GM18507 (cell line): ENCODE measurements around the gene GOLGA6L9.
"Not testable (repeated sequence)": the region's sequence is repeated elsewhere in the genome, so short reads cannot be mapped to it uniquely, and the experiment has no call there.

Experiments used
- DNase-seq: peaks from one replicate; pipeline ENCODE4 v3.0.0; 2011; ENCODE audit warnings: low read depth; ENCODE audit not compliant: insufficient read length; ENCODE audit errors: extremely low spot score
- FAIRE-seq: peaks from 2 replicates; lab custom pipeline; 2011; peaks lifted over from hg19 to GRCh38; lab: Jason Lieb, UNC

The GOLGA6L9 gene

GRCh38 chr15:82429693-82430092 lies at the start of gene GOLGA6L9:
GOLGA6L9 (plus strand) TSS chr15:82429816; CDS start chr15:82430080, 264 bp downstream.
- FAIRE-seq, DNase-seq: not testable (repeated sequence)

- DNase-seq, FAIRE-seq: not testable (repeated sequence)
Observed at GRCh38 chr15:82381330-82381955, 48.2 kb upstream of the GOLGA6L9 start.

DNA sequence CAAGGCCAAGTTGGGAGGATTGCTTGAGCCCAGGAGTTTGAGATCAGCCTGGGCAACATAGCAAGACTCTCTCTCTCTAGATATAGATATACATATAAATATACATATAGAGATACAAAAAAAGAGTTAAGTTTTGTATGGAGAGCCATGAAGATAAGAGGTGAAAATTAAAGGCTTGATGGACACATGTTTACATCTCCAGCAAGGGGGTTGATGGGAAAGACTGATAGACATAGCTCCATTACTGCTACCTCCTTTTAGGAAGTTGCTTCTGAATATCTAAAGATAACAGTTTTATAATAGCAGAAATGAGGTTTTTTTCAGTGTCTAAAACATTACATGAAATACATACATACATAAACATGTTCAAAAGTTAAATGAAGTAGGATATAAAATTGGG lies 42.4 kb upstream of the GOLGA6L9 start:
- not testable (repeated sequence) for DNase-seq, FAIRE-seq

GRCh38 chr15:82390152-82390551 lies 39.5 kb upstream of the GOLGA6L9 start:
- DNase-seq, FAIRE-seq: not testable (repeated sequence)

- not testable (repeated sequence) for DNase-seq, FAIRE-seq
Observed at GRCh38 chr15:82392077-82392476, 37.5 kb upstream of the GOLGA6L9 start.

DNA sequence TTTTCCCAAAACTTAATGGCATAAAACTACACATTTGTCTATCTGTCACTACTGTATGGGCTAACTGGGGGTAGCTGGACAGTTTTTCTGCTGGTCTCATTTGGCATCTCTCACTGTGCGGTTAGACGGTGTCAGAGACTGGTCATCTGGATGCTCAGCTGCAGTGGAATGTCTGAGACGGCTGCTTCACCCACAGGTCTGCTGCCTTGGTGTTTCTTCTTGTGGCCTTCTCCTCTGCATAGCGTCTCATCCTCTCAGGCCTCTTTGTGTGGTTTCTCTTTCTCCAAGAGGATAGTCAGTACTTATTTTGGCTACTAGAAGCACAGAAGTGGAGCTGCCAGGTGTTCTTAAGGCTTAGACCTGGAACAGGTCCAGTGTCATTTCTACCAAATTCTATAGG lies 35.9 kb upstream of the GOLGA6L9 start:
- FAIRE-seq (no peak), DNase-seq (no peak)

GRCh38 chr15:82395788-82396187 lies 33.8 kb upstream of the GOLGA6L9 start:
- not testable (repeated sequence) for FAIRE-seq, DNase-seq

- FAIRE-seq: no peak
Observed at GRCh38 chr15:82397817-82398216, 31.8 kb upstream of the GOLGA6L9 start.

GRCh38 chr15:82398785-82399184 lies 30.8 kb upstream of the GOLGA6L9 start:
- DNase-seq: no peak
- FAIRE-seq: no peak

More at GRCh38 chr15:82397817-82398216, 31.8 kb upstream of the GOLGA6L9 start:
- no peak for DNase-seq

GRCh38 chr15:82399366-82400103 lies 30.1 kb upstream of the GOLGA6L9 start:
- DNase-seq, FAIRE-seq: not testable (repeated sequence)

- FAIRE-seq, DNase-seq: not testable (repeated sequence)
Observed at GRCh38 chr15:82401918-82402317, 27.7 kb upstream of the GOLGA6L9 start.

DNA sequence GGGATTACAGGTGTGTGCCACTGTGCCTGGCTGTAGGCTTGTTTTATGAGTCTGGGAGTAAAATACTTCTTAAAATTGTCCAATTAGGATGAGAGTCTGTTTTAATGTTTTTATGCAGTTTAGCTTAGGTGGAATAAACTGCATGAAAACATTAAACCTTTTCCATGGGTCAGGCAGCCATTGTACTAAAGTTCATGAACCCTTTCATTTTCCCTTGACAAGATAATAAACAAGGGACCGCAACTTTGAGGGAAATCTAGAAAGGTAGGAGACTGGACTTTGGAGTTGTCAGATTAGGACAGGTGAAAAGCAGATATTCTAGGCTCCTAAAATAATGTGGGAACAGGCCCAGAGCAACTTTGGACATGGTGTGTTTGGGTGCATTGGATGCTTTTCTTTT lies 27.3 kb upstream of the GOLGA6L9 start:
- FAIRE-seq, DNase-seq: not testable (repeated sequence)

DNA sequence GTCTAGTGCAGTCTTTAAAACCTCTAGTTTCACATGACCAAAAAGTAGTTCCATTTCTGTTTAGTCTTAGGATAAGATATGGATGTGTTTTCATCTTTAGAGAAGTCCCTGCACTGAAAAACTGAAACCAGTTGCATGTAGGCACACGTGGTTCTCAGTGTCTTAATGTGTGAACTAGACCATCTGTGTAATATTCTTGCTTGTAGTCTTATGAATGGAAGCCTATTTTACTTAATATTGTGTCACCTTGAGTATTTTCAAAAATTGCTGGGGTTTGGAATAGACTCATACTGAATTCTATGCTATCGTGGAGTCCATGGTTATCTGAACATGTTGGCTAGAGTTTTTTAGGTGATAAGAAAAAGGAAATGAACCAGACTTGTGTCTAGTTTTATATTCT lies 23.4 kb upstream of the GOLGA6L9 start:
- not testable (repeated sequence) for FAIRE-seq, DNase-seq

DNA sequence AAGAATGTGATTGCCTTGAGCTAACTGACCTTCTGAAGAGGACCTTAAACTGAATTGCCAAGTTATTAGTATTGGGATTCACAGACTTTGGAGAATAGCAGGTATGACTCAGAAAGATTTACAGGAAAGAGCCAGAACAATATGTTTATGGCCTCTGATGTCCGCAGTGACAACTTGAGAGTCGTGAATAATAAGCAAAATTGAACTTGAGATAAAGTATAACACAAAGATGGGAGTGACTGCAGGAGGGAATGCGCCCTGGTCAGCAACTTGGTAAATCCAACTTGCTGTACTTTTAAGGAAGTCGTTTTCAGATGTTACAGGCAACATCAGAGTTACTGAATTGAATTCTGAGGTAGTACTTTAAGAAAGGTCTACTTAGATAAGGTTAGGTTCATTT lies 19.3 kb upstream of the GOLGA6L9 start:
- not testable (repeated sequence) for FAIRE-seq, DNase-seq

DNA sequence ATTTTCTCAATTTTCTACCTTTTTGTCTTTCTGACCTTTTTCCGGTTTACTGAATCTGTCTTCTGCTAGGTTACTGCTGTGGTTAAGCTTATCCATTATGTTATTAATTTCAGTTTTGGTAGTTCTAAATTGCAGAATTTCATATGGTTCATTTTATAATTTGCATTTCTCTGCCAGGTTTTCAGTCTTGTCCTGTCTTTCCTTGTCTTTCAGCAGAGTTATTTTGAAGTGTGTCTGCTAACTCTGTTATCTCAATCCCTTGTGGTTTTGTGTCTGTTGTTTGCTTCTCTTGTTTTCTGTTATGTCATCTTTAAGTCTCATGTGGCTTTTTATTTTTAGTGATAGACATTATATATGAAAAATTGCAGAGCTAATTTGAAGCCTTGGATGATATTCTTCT lies 18.0 kb upstream of the GOLGA6L9 start:
- not testable (repeated sequence) for DNase-seq, FAIRE-seq

- not testable (repeated sequence) for DNase-seq
Observed at GRCh38 chr15:82414525-82415191, 15.0 kb upstream of the GOLGA6L9 start.

GRCh38 chr15:82420516-82420915 lies 9.1 kb upstream of the GOLGA6L9 start:
- not testable (repeated sequence) for DNase-seq, FAIRE-seq

More at GRCh38 chr15:82414525-82415191, 15.0 kb upstream of the GOLGA6L9 start:
- FAIRE-seq: not testable (repeated sequence)

DNA sequence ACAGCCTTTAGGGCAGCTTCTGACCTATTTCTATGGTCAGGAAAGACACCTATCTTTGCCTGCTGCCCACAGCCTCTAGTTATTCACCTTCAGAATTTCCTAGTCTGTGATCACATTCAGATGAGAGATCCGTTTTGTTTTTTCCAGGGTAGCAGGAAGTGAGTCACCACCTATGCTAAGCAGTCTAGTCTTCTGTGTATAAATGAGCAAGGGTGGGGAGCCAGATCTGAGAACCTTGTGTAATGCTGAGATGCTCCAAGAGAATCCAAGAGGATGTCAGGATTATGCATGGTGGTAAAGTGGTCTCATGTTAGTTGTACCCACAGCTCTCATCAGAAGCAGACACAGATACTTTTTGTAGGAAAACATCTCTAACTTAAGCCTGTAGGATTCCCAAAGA lies 8.7 kb upstream of the GOLGA6L9 start:
- not testable (repeated sequence) for DNase-seq, FAIRE-seq

DNA sequence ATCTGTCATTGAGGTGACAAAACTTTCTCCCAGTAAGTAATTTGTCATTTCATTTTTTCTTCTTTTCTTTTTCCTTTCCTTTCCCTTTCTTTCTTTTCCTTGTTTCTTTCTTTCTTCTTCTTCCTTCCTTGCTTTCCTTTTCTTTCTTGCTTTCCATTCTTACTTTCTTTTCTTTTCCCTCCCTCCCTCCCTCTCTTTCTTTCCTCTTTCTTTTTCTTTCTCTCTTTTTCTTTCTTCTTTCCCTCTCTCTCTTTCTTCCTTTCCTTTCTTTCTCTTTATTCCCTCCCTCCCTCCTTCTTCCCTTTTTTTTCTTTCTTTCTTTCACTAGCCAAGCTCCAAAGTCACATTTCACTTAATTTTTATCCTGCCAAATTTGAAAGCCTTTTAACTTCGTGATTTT lies 2.5 kb upstream of the GOLGA6L9 start:
- FAIRE-seq, DNase-seq: not testable (repeated sequence)

- not testable (repeated sequence) for FAIRE-seq, DNase-seq
Observed at GRCh38 chr15:82445420-82445819, 15.8 kb downstream of the GOLGA6L9 start.
